ENCODE measurements around the gene HEXD. TPM values are rescaled to one million over a fixed set of nuclear protein-coding genes. Genes with fewer than 3 reads are reported as not detected.

The HEXD gene
- total and polyA plus RNA-seq, 2 of the 8 experiments (the other 6 are each of a cell fraction or from before 2014, with no cell fraction given) = 20.6 to 21.8 TPM

- Histone ChIP-seq H3K27me3 (replicated peaks in 1 of 4; ENCODE audit: control insufficient read depth in 3 of 4, extremely low read depth in 1 of 4, insufficient read depth in 3 of 4, low read length in 3 of 4) (no peaks in the 10 kb centered on the region), H3K4me2 (ENCODE audit: insufficient read depth in 1 of 2, low read depth in 2 of 2, low read length in 2 of 2) (no peak overlapping the region), H3K79me2 (ENCODE audit: control insufficient read depth in 1 of 2, insufficient read depth in 2 of 2, low read length in 2 of 2) (no peaks in the 10 kb centered on the region), H2BK120ac (replicated peaks; ENCODE audit: low read depth, low read length) (no peak overlapping the region), H3K23me2 (ENCODE audit: low read depth, low read length) (no peaks in the 10 kb centered on the region), H2AFZ (ENCODE audit: low read length) (no peak overlapping the region), H3K79me1 (ENCODE audit: low read depth, low read length) (no peaks in the 10 kb centered on the region), H4K8ac (ENCODE audit: extremely low read depth, insufficient read depth, low read length) (no peak overlapping the region), H3K36me3 (ENCODE audit: control insufficient read depth in 2 of 4, insufficient read depth in 4 of 4, low read length in 3 of 4) (peaks cover 0 to 2% (median 0%) of the 10 kb centered on the region in 4 experiments; a peak in 1 of 8 replicates), H4K20me1 (replicated peaks in 1 of 2; ENCODE audit: control insufficient read depth in 1 of 2, insufficient read depth in 2 of 2, low read length in 2 of 2) (peaks cover 2 to 3% of the 10 kb centered on the region in 2 experiments), H3K14ac (ENCODE audit: insufficient read length) (no peak overlapping the region), H2AK5ac (ENCODE audit: low read depth, low read length) (no peak overlapping the region), H2BK20ac (ENCODE audit: low read length) (no peak overlapping the region), H3K56ac (replicated peaks; ENCODE audit: insufficient read length, low read depth, low read length) (no peak overlapping the region), H3K9ac (replicated peaks in 1 of 4; ENCODE audit: extremely low read depth in 1 of 4, low read depth in 3 of 4, low read length in 3 of 4) (no peak overlapping the region), H3K4ac (replicated peaks; ENCODE audit: insufficient read length, low read depth, low read length) (no peak overlapping the region), H4K5ac (ENCODE audit: insufficient read length, low read depth, low read length) (no peak overlapping the region), H2BK15ac (ENCODE audit: low read length) (no peak overlapping the region), H3K4me1 (replicated peaks in 1 of 4; ENCODE audit: control insufficient read depth in 3 of 4, insufficient read depth in 4 of 4, low read length in 3 of 4) (no peaks in the 10 kb centered on the region; a peak in 1 of 7 replicates), H3K27ac (ENCODE audit: low read depth, low read length) (no peak overlapping the region), H3K18ac (ENCODE audit: extremely low read depth, low read length) (no peak overlapping the region), H2BK12ac (ENCODE audit: low read depth, low read length) (no peak overlapping the region), H4K91ac (replicated peaks; ENCODE audit: insufficient read length, low read length) (no peak overlapping the region), H2BK5ac (ENCODE audit: low read depth, low read length) (no peak overlapping the region), H3K23ac (ENCODE audit: insufficient read length) (no peak overlapping the region), H3K4me3 (ENCODE audit: extremely low read depth in 1 of 4, insufficient read depth in 2 of 4, low read depth in 3 of 4, low read length in 4 of 4) (no peak overlapping the region), H3K9me3 (ENCODE audit: insufficient read depth in 2 of 2, low read depth in 1 of 2, low read length in 1 of 2) (peaks cover 0 to 3% of the 10 kb centered on the region in 2 experiments; a peak in 1 of 4 replicates)
- WGBS, 2 experiments (ENCODE audit: extremely low coverage in 1 of 2, insufficient coverage in 1 of 2, insufficient read length in 1 of 2, insufficient replicate concordance in 2 of 2, low coverage in 1 of 2, low lambda C conversion rate in 2 of 2, missing lambda C conversion rate in 1 of 2) = 86% methylated on average over 2 of the region's 2 CpGs; no CpG with 5 or more reads in 1 of the 2 experiments
- DNase-seq (ENCODE audit: low read depth in 1 of 2, low spot score in 2 of 2) (no peak), FAIRE-seq (no peak)
- POLR2A ChIA-PET (ENCODE audit: partially characterized antibody) = interaction anchor here (0.7 to 1.3 kb wide), 3 partner anchors 8 to 42 kb away, joined by 3 to 4 read pairs (median 3); no protein-coding TSS in a partner anchor
- CTCF ChIA-PET (ENCODE audit: partially characterized antibody) = interaction anchor here (0.7 to 4.8 kb wide), 19 partner anchors 9 to 173 kb away, joined by 3 to 17 read pairs (median 5); no protein-coding TSS in a partner anchor
- TF ChIP-seq SP2 (IDR thresholded peaks at IDR 0.05; ENCODE audit: low read length) (no peak), PHF8 (conservative IDR thresholded peaks at IDR 0.05; ENCODE audit: low read depth, low read length) (no peak), ASH2L (IDR thresholded peaks at IDR 0.05; ENCODE audit: low read length) (no peak), RBBP5 (IDR thresholded peaks at IDR 0.05; ENCODE audit: borderline replicate concordance, low read depth, low read length) (no peak), MAFK (IDR thresholded peaks at IDR 0.05; ENCODE audit: low read depth, low read length) (no peak), KDM1A (IDR thresholded peaks at IDR 0.05; ENCODE audit: borderline replicate concordance, low read length) (no peak), RNF2 (IDR thresholded peaks at IDR 0.05; ENCODE audit: borderline replicate concordance, low read depth, low read length, missing control alignments, poor library complexity, severe bottlenecking) (no peak), GABPA (IDR thresholded peaks at IDR 0.05; ENCODE audit: borderline replicate concordance, insufficient read depth, low read length) (no peak), SIX5 (IDR thresholded peaks at IDR 0.05; ENCODE audit: low read depth, low read length) (no peak), MAX (IDR thresholded peaks at IDR 0.05) (no peak), BRCA1 (IDR thresholded peaks at IDR 0.05; ENCODE audit: low read depth, low read length) (no peak), POLR2AphosphoS5 (IDR thresholded peaks at IDR 0.05; ENCODE audit: low read depth, low read length) (no peak), BCL11A (IDR thresholded peaks at IDR 0.05; ENCODE audit: low read depth in 2 of 2, low read length in 2 of 2) (no peak), JUND (IDR thresholded peaks at IDR 0.05; ENCODE audit: low read length) (no peak)
These were observed 6.7 kb downstream of the HEXD start for GRCh38 chr17:82424863-82425159.
